UCSD-AML1 (cell line): ENCODE measurements around the gene MAGI1.

Experiments used
- DNase-seq: peaks from one replicate; lab custom pipeline; 2025; ENCODE audit not compliant: unreplicated experiment; lab: John Stamatoyannopoulos, UW

MAGI1 gene

DNA sequence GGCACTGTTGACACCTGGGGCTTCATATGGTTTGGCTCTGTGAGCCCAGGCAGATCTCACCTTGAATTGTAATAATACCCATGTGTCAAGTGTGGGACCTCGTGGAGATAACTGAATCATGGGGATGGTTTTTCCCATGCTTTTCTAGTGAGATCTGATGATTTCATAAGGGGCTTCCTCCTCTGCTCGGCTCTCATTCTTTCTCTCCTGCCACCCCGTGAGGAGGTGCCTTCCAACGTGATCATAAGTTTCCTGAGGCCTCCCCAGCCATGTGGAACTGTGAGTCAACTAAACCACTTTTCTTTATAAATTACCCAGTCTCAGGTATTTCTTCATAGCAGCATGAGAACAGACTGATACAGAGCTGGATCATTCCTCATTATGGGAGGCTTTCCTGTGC, 695.0 kb downstream of the MAGI1 start:
- no peak for DNase-seq

DNA sequence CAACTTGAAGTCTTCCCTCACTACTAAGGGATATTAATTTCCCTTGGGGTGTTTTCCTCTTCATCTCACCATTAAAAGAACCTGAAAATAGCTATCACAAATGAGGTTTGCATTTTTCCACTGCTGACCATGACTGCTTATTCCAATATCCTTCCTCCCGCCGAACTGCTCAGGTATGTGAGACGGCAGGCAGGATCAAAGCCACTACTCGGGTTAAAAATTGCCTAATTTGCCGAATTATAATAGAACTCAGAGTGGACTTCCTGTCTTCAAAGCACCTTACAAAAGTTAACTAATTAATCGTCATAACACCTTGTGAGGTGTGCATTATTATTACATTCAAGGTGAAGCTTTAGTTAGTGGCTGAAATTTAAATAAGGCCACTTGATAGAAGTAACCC, 695.7 kb downstream of the MAGI1 start:
- DNase-seq: no peak

DNA sequence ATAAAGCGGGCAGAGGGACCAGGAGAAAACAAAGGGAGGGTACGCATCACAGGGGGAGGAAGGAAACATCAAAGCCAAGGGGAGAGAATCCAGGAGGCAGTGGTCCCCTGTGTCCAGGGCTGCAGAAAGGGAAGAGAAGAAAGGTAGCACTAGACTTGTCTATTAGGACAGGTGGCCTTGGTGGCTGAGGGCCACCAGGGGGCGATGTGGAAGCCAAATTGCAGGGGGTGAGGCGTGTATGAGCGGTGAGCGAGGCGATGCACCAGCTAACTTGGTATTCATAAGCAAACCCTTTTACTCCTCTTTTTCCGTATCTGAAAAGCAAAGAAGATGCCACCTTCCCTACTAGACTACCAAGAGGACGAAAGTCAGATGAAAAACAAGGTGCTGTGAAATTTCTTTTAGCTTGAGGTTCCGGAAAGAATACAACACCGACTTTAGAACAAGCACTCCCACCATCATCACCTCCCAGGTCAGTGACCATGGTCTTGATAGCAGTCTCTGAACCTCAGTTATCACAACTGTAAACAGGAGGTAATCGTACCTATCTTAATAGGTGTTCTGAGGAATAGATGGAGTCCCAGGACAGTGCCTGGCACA, 696.5 kb downstream of the MAGI1 start:
- peak; percentile 52 for DNase-seq

DNA sequence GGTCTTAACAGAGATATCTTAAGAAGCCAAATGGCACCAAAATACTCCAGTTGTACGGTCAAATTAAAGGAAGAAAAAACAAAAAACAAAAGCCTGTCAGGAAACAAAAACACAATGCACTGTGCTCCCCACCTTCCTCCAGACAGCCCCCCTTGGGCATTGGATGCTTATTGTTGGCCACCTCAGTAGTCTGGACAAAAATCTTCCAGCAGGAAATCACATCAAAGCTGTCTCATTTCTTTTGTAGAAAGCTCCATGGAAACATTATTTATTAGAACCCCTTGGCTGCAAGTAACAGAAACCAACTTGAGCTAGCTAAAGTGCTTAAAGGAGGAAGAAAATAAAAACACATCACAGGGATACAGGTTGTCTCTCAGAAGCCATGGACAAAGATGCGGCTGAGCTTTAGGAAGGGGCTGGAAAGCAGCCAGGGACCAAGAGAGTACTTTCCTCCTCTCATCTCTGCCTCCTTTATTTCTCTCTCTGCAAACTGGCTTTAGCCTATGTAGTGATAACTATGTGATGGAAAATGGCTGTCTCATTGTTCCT, 699.5 kb downstream of the MAGI1 start:
- no peak for DNase-seq

DNA sequence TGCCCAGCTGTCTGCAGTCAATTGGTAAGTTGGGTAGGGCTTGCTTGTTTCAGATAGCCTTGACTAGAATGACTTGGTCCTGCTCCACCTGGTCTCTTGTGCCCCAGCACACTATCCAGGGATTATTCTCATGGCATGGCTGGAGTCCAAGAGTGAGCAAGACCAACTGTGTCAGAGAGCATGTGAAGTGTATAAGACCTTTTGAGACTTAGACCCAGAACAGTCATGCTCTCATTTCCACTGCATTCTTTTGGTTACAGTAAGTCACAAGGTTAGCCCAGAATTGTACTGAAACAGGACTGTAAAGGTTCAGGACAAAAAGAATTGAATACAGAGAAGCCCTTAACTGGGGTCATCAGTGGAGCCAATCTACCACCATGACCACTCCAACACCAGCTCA, 700.1 kb downstream of the MAGI1 start:
- no peak for DNase-seq

DNA sequence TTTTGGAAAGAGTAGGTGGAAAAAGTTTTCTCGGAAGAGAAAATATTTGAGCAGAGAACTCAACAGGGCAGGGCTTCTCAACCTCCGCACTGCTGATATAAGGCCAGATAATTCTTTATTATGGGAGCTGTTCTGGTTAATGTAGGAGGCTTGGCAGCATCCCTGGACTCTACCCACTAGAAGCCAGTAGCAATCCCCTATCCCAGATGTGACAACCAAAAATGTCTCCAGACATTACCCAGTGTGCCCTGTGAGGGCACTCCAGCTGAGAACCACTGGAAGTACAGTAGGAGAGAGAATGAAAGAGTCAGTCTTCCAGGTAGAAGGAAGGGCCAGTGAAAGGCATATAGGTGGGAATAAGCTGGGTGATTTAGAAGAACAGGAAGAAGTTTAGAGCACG, 703.1 kb downstream of the MAGI1 start:
- no peak for DNase-seq

DNA sequence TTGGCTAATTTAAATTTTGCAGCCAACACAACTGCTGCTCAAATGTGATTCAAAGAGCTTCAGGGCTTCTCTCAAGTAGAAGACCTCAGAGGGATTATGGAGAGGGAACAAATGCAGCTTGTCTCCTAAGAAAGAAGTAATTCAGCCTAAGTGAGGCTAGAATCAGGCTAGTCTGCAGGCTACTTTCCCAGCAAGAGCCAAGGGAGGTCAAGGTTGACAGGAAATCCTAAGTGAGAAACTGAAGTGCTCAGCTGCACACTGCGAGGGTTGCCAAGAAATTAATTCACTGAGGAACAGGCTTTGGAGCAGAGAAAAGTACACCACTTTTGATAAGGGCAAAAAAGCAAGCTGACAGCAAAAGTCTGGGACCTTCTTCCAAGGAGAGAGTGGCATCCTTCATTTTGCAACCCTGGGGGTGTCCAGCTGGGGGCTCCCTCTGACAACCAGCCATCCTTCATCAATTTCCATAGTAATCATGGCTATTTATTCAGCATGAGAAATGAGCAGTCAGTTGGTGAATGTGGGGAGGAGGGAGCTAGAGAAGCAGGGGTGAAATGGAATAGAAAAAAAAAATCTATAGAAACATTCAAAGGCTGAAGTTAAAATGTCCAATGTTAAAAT, 704.6 kb downstream of the MAGI1 start:
- no peak for DNase-seq

DNA sequence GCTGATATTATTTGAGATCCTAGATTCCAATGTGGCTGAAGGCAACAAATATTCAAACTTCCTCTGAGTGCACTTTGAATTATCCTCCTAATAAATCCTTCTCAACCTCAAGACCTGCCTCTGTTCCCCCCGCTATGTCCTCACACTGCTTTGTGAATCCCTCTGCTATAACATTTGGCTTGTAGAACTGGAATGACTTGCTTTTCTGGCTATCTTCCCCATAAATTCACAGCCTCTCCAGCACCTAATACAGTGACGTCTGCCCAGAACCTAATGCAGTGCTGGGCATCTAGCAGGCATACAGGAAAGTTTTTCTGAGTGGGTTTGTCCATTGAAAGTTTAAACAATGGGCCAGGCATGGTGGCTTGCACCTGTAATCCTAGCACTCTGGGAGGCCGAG, 707.0 kb downstream of the MAGI1 start:
- no peak for DNase-seq

DNA sequence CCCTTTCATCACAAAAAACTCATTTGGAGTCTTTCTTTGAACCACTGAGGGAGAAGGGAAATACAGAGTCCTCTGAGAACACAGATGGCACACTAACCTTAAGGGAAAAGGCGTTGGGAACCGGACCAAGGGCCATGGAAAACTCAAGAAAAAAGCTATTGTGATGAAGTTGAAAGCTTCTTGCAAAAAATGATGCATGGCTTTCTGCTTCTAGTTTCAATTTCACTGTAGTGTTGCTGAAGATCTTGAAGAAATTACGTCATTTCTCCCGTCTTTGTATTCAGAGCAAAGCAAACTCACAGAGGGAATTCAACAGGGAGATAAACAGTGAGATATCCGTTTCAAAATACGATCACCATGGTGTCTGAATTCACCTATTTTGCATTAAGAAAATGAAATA, 708.6 kb downstream of the MAGI1 start:
- no peak for DNase-seq

DNA sequence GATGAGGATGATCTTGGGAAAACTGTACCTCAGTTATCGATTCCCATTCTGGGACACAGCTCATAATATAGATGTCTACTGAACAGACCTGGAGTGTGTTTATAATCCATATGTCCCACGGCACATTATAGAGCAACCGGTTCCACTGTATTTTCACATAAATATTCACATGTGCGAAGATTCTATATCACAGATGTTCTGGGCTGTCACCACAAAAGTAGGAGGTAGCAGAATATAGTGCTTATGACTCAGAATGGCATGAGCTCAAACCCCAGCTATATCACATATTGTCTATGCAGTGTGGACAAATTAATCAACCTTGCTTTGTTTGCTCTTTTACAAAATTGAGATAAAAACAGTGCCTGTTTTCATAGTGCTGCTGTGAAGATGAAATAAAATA, 710.6 kb downstream of the MAGI1 start:
- no peak for DNase-seq

DNA sequence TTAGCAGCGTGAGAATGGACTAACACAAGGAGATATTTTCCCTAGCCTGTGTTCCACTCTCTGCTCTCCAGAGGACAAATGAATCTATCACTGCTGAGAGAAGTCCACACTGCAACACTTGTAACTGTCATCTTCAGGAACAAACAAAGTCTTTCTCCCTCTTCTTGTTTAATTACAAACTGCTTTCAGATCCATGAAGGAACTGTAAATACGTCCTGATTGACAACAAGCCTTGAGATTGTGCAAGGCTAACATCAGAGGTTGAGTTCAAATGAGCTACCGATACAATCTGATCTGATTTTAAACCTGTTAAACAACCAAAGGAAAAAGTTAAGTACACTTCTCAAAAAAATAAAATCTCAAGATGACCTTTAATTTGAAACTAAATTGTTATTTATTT, 712.1 kb downstream of the MAGI1 start:
- no peak for DNase-seq

DNA sequence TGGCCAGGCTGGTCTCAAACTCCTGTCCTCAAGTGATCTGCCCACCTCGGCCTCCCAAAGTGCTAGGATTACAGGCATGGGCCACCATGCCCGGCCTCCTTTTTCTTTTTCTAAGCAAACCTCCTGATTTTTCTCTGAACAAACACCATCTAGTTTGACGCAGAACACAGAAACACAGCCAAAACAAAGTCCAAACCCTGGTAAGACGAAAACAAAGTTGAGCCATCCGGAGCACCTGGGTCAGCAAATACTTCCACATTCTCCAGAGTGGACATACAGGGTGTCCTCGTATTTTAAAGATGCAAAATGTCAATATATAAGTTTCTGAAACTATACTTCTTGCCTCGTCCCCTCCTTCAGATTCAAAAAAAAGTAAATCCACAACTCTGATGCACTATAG, 715.8 kb downstream of the MAGI1 start:
- no peak for DNase-seq

DNA sequence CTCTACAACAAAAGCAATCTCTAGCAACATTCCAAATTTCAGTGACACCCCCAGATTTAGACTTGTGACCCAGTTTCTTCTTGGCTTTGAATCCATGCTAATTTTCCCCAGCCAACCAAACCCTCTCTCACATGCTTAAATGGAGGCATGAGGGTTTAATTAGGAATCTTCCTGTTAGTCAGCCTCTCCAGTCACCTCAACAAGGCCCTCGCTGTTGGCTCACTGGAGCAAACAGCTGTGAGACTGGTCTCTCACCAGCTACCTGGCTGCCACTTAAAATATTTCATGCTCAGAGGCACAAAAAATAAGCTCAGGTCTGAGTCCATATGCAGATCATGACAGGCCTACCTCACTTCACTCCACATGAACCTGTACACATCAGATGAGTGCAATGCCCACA, 720.5 kb downstream of the MAGI1 start:
- DNase-seq: no peak

DNA sequence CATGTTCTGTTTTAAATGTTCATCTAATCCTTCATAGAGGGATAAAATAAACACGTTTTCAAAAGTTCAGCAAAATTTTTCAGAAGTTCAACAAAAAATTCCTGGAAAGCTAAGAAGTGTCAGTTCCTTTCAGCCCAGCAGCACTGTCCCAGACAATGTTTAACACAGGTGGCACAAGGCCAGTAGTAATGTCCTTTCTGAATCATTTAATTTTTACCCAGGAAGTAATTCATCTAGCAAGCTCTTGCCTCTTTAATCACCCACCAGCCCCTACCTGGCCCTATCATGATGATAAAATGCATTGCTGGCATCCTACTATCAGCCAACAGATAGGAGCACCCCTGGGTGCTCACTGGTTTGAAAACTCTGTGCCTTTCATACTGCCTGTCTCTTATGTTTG, 723.8 kb downstream of the MAGI1 start:
- DNase-seq: no peak

DNA sequence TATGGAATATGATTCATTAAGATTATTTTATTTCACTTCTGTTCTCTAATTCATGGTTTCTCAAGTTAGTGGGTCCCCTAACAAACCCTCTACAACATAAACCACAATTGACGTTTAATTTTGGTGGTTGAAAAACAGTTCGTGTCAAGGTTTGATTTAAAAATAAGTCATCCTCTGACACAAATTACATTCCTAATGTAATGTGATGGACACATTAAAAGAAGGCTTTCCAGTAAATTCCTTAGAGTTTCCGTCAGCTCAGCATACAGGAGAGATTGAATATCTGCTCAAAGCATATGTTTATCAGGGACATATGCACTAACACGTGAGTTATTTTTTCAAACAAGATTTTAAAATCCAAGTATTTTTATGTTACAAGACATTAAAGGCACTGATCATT, 724.4 kb downstream of the MAGI1 start:
- no peak for DNase-seq

DNA sequence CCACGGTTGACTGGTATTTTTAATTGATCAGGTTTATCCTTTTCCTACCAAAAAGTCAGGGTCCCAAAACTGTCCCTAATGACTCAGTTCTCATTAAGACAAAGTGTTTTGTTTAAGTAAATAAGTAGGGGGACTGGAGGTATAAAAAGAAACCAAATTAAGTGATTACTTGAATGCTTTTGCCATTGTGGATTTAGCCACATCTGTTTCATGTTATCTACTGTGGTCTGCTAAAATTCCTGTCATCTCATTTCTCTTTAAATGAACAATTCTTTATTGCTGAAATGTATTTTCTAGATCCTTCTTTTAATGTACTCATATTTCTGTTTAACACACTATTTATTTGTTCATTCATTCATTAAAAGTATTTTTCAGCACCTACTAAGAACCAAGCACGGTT, 725.1 kb downstream of the MAGI1 start:
- DNase-seq: no peak

DNA sequence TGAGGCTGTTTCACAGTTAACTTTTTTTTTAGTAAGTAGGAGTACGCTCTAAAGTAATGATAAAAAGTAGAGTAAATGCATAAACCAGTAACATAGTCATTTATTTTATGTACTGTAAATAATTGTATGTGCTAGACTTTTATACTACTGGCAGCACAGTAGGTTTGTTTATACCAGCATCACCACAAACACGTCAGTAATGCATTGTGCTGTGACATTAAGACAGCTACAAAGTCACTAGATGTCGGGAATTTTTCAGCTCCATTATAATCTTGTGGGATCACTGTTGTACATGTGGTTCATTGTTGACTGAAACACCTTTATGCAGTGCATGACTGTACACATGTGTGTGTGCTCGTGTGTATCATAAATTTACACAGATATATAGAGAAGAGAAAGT, 732.9 kb downstream of the MAGI1 start:
- DNase-seq: no peak
